Cardiac fibroblast (primary cell): ENCODE data around the gene IL15.
"Not testable (repeated sequence)": the region's sequence is repeated elsewhere in the genome, so short reads cannot be mapped to it uniquely, and the experiment has no call there.

Source experiments
- DNase-seq, 2 donors: peaks; one replicate each; pipeline versions ENCODE4 v3.0.0 to v3.0.0-alpha.2; 2010; ENCODE audit warnings: low read depth in 2 of 2
- H3K4me3 ChIP-seq, 2 donors: replicated peaks in 1 of 2; 1 replicate in 1 of 2; 2 replicates in 1 of 2; pipeline ENCODE4 v1.5.1; 2011; ENCODE audit warnings: low read depth in 2 of 2, low read length in 2 of 2, mild to moderate bottlenecking in 2 of 2, moderate library complexity in 1 of 2
- TF ChIP-seq, protein P1 (sequence below): IDR thresholded peaks from one replicate; pipeline ENCODE4 v1.5.1; 2011; ENCODE audit warnings: low read depth, mild to moderate bottlenecking, low read length, inconsistent platforms

Gene IL15

GRCh38 chr4:141727420-141727819 lies 91.0 kb downstream of the IL15 start:
- no peak for DNase-seq
- TF ChIP-seq, protein P1, sequence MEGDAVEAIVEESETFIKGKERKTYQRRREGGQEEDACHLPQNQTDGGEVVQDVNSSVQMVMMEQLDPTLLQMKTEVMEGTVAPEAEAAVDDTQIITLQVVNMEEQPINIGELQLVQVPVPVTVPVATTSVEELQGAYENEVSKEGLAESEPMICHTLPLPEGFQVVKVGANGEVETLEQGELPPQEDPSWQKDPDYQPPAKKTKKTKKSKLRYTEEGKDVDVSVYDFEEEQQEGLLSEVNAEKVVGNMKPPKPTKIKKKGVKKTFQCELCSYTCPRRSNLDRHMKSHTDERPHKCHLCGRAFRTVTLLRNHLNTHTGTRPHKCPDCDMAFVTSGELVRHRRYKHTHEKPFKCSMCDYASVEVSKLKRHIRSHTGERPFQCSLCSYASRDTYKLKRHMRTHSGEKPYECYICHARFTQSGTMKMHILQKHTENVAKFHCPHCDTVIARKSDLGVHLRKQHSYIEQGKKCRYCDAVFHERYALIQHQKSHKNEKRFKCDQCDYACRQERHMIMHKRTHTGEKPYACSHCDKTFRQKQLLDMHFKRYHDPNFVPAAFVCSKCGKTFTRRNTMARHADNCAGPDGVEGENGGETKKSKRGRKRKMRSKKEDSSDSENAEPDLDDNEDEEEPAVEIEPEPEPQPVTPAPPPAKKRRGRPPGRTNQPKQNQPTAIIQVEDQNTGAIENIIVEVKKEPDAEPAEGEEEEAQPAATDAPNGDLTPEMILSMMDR = no peak
- no peak overlapping the region for H3K4me3 ChIP-seq

GRCh38 chr4:141730805-141731204 lies 94.4 kb downstream of the IL15 start:
- TF ChIP-seq, protein P1 = no peak
- no peak for DNase-seq
- H3K4me3 ChIP-seq = no peak overlapping the region

DNA sequence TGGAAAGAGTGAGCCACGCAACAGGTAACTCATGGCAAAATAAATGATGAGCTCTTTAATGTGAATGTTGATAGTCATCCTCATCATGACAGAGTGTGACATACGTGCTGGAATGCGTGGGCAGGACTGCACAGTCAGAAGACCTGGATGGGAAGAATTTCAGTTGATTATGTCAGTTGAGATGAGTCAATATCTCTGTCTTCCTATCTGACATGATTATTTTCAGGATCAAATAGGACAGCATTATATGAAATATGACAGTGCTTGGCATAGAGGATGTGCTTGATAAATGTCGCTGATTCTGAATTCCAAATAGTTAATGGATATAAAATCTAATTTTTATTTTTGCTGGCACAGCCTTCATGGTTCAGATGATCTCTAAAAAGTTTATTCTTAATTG lies 95.1 kb downstream of the IL15 start:
- TF ChIP-seq, protein P1 = no peak
- no peak overlapping the region for H3K4me3 ChIP-seq
- peak in 1 of 2 donors; percentile 31 for DNase-seq

DNA sequence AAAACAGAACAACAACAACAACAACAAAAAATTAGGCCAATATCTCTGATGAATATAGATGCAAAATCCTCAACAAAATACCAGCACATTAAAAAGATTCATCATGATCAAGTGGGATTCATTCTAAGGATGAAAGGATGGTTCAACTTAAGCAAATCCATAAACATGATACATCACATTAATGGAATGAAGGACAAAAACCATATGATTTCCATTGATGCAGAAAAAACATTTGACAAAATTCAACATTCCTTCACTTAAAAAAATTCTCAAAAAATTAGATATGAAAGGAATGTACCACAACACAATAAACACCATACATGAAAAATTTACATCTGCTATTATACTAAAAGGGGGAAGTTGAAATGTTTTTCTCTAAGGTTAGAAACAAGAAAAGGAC lies 103.3 kb downstream of the IL15 start:
- DNase-seq = no peak
- TF ChIP-seq, protein P1 = no peak
- H3K4me3 ChIP-seq = no peak overlapping the region

- TF ChIP-seq, protein P1 = no peak
- peak in 1 of 2 donors; percentile 50 for DNase-seq
Observed at GRCh38 chr4:141746026-141746425, 109.6 kb downstream of the IL15 start.

GRCh38 chr4:141751806-141752205 lies 115.4 kb downstream of the IL15 start:
- not testable (repeated sequence) for H3K4me3 ChIP-seq, DNase-seq

More at GRCh38 chr4:141746026-141746425, 109.6 kb downstream of the IL15 start:
- no peak overlapping the region for H3K4me3 ChIP-seq

DNA sequence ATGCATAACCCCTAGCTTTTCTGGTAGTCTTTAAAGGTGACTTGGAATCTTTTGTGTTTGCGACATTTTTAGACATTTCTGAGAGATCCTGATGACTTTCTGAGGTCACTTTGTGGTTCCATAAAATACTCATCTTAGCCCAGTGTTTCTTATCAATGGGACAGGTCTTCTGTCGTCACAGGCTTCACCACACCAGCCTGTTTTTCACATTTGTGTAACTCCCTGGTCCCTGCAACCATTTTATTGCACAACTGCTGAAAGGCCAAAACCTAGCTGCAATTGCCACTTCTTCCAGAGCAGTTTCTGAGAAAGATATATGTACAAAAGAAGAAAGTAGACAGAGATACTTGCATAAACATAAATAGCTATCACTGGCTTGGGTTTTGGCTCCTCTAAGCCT lies 120.9 kb downstream of the IL15 start:
- TF ChIP-seq, protein P1 = no peak
- H3K4me3 ChIP-seq = no peak overlapping the region
- peak; percentile 17 to 33 for DNase-seq
